DMS 273 (cell line): ENCODE results near the gene AGPAT3.
A peak's percentile ranks its signal among the peaks of the same experiment; 100 is the strongest.
"Not testable (repeated sequence)": the region's sequence is repeated elsewhere in the genome, so short reads cannot be mapped to it uniquely, and the experiment has no call there.

Experiments
- DNase-seq: peaks from one replicate; lab custom pipeline; 2025; ENCODE audit not compliant: unreplicated experiment; lab: John Stamatoyannopoulos, UW

The AGPAT3 gene

GRCh38 chr21:43881935-43882334, 16.9 kb downstream of the AGPAT3 start:
- no peak for DNase-seq

- no peak for DNase-seq
Measured at GRCh38 chr21:43882952-43883545, 18.0 kb downstream of the AGPAT3 start.

- no peak for DNase-seq
Measured at GRCh38 chr21:43884012-43884860, 19.2 kb downstream of the AGPAT3 start.

- DNase-seq, result no peak
Measured at GRCh38 chr21:43884861-43885417, 19.9 kb downstream of the AGPAT3 start.

- no peak for DNase-seq
Measured at GRCh38 chr21:43885721-43886120, 20.7 kb downstream of the AGPAT3 start.

- no peak for DNase-seq
Measured at GRCh38 chr21:43886565-43886964, 21.5 kb downstream of the AGPAT3 start.

- DNase-seq, result no peak
Measured at GRCh38 chr21:43889069-43889468, 24.0 kb downstream of the AGPAT3 start.

- DNase-seq, result no peak
Measured at GRCh38 chr21:43890042-43890441, 25.0 kb downstream of the AGPAT3 start.

GRCh38 chr21:43892334-43892733, 27.3 kb downstream of the AGPAT3 start:
- DNase-seq, result no peak

- no peak for DNase-seq
Measured at GRCh38 chr21:43892984-43893535, 28.0 kb downstream of the AGPAT3 start.

GRCh38 chr21:43893536-43894205, 28.6 kb downstream of the AGPAT3 start:
- no peak for DNase-seq

- no peak for DNase-seq
Measured at GRCh38 chr21:43894206-43894577, 29.2 kb downstream of the AGPAT3 start.

DNA sequence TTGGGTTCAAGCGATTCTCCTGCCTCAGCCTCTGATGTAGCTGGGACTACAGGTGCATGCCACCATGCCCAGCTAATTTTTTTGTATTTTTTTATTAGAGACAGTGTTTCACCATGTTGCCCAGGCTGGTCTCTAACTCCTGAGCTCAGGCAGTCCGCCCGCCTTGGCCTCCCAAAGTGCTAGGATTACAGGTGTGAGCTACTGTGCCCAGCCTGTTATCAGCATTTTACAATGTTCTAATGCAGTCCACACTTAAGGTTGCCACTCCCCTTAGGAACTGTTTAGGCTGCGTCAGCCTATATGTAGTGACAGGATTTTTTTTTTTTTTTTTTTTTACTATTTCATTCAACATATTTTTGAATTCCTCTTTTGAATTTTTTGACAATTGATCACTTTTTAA, 30.2 kb downstream of the AGPAT3 start:
- no peak for DNase-seq

DNA sequence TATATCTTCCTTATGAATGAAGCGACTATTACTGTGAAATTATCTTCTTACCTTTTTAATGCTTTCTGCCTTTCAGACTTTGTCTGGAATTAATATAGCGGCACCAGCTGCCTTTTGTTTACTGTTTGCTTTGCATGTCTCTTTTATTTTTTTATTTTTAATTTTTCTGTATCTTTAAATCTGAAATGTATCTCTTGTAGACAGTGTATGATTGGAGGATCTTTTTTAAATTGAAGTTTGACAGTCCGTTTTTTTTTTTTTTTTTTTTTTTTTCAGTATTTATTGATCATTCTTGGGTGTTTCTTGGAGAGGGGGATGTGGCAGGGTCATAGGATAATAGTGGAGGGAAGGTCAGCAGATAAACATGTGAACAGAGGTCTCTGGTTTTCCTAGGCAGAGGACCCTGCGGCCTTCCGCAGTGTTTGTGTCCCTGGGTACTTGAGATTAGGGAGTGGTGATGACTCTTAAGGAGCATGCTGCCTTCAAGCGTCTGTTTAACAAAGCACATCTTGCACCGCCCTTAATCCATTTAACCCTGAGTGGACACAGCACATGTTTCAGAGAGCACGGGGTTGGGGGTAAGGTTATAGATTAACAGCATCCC, 31.8 kb downstream of the AGPAT3 start:
- DNase-seq, result not testable (repeated sequence)

DNA sequence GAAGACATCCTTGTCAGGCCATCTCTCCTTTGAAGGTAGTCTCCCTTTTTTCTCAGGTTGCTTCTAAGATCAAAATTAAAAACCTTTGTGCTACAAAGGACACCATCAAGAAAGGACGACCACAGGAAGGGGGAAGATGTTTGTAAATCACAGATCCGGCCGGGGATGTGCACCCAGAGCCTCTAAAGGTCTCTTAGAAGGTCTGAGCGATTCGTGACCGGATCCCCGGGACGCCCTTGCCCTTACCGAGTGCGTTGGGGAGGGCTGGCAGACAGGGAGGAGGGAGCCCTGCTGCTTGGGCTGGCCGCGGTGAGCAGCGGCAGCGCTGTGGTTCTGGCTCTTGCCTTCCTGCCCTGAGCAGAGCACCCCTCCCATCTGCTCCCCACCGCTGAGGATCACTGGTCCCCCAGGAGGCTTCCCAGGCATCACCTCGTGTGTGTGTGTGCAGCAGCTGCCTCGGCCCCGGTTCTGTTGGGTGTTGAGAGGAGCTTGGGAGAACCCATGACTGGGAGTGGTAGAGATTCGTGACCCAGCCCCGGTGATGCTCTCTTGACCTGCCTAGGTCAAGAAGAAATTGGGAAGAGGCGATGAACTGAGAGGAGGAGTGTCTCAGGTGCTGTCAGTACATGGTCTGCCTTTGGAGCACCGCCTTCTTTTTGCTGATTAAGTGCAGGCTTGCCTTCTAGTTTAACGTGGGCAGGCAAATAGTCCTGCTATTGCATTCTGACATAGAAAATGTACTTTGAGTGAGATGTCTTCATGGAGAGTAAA, 34.5 kb downstream of the AGPAT3 start:
- no peak for DNase-seq

DNA sequence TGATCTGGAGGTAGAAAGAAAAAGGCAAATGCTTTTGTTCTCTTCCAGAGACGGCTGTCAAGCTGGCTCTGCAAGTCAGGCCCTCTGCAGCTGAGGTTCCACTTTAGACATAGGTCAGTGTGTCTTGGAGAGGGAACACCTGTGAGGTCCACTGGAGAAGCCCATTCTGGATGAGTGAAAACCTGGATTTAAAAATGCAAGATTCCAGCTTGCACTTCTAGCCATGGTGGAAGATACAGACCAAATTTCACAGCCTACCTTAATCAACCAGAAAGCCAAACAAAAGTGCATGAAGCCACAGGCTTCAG, 35.0 kb downstream of the AGPAT3 start:
- DNase-seq, result no peak

DNA sequence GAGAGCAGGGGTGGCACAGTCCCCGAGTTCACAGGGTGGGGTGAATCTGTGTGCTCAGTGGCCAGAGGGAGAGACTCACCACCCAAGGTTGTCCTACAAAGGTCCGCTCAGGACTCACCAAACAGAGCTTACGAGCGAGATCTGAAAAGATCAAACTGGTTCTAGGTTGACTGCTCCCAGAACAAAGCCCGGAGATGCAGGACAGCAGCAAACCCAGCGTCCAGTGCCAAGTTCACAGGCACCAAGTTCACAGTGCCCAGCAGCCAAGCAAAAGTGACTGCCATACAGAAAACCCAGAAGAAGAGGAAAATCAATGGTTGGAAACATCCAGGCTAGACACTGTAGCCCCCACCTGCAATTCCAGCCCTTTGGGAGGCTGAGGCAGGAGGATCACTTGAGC, 35.7 kb downstream of the AGPAT3 start:
- no peak for DNase-seq

GRCh38 chr21:43902441-43902840, 37.4 kb downstream of the AGPAT3 start:
- DNase-seq, result peak; percentile 78

DNA sequence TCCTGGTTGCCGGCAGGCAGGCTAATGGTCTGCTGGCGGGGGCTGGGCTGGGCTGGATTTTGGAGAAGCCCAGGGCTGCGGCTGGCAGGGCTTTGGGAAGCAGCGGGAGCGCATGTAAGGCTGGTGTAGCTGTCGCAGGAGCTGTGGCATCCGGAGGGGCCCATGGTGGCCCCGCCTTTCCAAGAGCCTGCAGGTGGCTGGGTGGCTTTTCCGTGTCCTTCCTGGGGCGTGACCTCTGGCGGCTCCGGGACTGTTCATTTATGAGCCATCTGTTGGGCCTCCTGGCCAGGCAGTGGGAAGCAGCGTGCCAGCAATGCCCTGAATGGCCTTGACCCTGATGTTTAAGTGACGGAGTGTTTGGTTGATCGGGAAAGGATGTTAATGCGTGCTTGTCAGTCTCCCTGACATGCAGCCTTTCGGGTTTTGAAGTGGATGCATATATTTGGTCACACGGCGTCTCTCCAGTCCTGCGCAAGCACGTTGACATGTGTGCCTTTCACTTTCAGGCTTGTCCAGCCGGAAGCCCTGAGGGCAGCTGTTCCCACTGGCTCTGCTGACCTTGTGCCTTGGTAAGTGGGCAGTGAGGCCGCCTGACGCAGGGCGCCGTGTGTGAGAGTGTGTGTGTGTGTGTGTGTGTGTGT, 38.5 kb downstream of the AGPAT3 start:
- DNase-seq, result peak; percentile 25

DNA sequence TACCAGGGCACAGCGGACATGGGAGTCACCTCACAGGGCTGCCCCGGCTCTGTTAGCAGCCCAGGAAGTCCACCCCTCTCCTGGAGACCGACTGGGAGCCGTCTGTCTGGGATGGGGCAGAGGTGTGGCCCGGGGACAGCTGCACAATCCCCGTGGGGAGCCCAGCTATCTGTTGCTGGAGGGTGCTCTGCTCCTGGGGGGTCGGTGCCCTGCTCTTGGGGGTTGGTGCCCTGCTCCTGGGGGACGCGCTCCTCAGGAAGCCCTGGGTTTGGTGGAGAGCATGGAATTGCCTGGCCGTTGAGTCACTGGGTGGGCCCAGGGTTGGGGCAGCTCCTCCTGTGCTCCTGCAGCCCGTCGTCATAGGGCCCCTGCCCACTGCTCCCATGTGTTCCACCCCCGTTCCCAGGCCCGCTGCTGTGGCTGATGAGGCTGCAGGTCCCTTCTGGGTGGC, 39.3 kb downstream of the AGPAT3 start:
- DNase-seq, result no peak
